GM12891 (cell line): ENCODE data around the gene TGFBR3.

Experiments used
- PAX5 ChIP-seq: IDR thresholded peaks from 2 replicates; pipeline ENCODE4 v1.6.1; 2011; ENCODE audit warnings: low read length, moderate library complexity, mild to moderate bottlenecking; ENCODE audit not compliant: insufficient read depth, severe bottlenecking
- POLR2A ChIP-seq: IDR thresholded peaks from 2 replicates; pipeline ENCODE4 v1.6.1; 2011; ENCODE audit warnings: low read depth, low read length, control low read depth
- POLR2AphosphoS5 ChIP-seq: IDR thresholded peaks from 2 replicates; pipeline ENCODE4 v1.6.1; 2011; ENCODE audit warnings: low read depth, low read length, control low read depth
- POU2F2 ChIP-seq: IDR thresholded peaks from 2 replicates; pipeline ENCODE4 v1.6.1; 2011; ENCODE audit warnings: low read depth, mild to moderate bottlenecking, control low read depth, low read length, moderate library complexity
- SPI1 ChIP-seq: IDR thresholded peaks from 2 replicates; pipeline ENCODE4 v1.6.1; 2011; ENCODE audit warnings: low read depth, low read length, control low read depth
- TAF1 ChIP-seq: IDR thresholded peaks from 2 replicates; pipeline ENCODE4 v1.6.1; 2011; ENCODE audit warnings: low read depth, low read length, control low read depth

DNA sequence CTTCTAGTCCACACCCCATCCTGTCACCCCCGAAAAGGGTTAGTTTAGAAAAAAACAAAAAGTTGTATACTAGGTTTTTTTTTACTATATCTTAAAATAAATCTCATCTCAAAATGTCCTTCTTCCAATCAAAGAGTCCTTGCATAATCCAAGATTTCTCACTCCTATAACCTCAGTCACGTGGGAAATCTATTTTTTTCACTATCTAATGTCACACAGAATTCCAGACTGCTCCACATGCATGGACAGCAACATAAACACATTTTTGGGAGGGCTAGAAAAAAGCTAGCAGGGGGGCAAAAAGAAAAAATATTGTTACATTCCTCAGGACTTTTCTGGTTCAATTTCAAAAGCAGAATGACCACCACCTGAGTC lies 39.3 kb downstream of the TGFBR3 start:
- TF ChIP-seq POLR2A (no peak), POU2F2 (no peak), POLR2AphosphoS5 (no peak), SPI1 (no peak), TAF1 (no peak), PAX5 (no peak)
